Nephron (organoid): ENCODE data around the gene SYNPR.

Experiments used
- H3K27ac Mint-ChIP-seq, 3 experiments: 2 replicates each; pipeline ENCODE4 v1.8.0; 2020; ENCODE audit warnings: mixed read lengths in 3 of 3, mild to moderate bottlenecking in 2 of 3, moderate library complexity in 1 of 3
- H3K27me3 Mint-ChIP-seq: 2 replicates; pipeline ENCODE4 v1.8.0; 2021; ENCODE audit warnings: low read depth, mild to moderate bottlenecking, moderate library complexity, mixed read lengths
- H3K36me3 Mint-ChIP-seq: 2 replicates; pipeline ENCODE4 v1.8.0; 2020; ENCODE audit warnings: low read depth, mixed read lengths
- H3K4me1 Mint-ChIP-seq: 2 replicates; pipeline ENCODE4 v1.8.0; 2020; ENCODE audit warnings: mixed read lengths
- H3K4me3 Mint-ChIP-seq, 3 experiments: 2 replicates each; pipeline ENCODE4 v1.8.0; 2020; ENCODE audit warnings: mild to moderate bottlenecking in 3 of 3, mixed read lengths in 3 of 3, moderate library complexity in 2 of 3
- H3K9me3 Mint-ChIP-seq: 2 replicates; pipeline ENCODE4 v1.8.0; 2020; ENCODE audit warnings: mixed read lengths
- TF ChIP-seq, protein P1 (sequence below), 3 experiments: fragments of 200-600 bp; sonication (generic); IDR thresholded peaks; one replicate each; pipeline ENCODE4 v1.5.0; 2021; ENCODE audit warnings: antibody characterized with exemption in 3 of 3; ENCODE audit not compliant: unreplicated experiment in 3 of 3

The SYNPR gene

DNA sequence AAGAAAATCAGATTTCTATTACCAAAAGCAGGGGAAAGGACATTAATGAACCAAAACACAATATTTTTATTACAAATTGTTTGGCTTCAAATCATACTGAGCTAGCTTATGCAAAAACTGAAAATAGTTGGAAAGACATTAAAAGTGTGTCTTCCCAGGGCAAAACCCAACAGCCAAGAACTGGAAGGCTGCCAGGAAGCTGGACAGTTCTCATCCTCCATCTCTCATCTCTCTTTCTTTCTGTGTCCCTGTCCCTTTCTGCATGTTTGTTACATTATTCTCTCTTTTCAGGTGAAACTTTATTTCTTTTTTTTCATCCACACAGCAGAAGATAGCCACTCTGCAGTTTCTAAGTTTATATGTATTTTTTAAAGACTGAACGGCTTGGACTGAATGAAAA lies 333.3 kb downstream of the SYNPR start:
- peaks cover 3% of the 10 kb centered on the region for H3K27me3 Mint-ChIP-seq
- H3K9me3 Mint-ChIP-seq = no peaks in the 10 kb centered on the region
- no peaks in the 10 kb centered on the region for H3K4me1 Mint-ChIP-seq
- TF ChIP-seq, protein P1, sequence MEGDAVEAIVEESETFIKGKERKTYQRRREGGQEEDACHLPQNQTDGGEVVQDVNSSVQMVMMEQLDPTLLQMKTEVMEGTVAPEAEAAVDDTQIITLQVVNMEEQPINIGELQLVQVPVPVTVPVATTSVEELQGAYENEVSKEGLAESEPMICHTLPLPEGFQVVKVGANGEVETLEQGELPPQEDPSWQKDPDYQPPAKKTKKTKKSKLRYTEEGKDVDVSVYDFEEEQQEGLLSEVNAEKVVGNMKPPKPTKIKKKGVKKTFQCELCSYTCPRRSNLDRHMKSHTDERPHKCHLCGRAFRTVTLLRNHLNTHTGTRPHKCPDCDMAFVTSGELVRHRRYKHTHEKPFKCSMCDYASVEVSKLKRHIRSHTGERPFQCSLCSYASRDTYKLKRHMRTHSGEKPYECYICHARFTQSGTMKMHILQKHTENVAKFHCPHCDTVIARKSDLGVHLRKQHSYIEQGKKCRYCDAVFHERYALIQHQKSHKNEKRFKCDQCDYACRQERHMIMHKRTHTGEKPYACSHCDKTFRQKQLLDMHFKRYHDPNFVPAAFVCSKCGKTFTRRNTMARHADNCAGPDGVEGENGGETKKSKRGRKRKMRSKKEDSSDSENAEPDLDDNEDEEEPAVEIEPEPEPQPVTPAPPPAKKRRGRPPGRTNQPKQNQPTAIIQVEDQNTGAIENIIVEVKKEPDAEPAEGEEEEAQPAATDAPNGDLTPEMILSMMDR (IDR thresholded peaks at IDR 0.05; ENCODE audit: unreplicated experiment in 3 of 3) = no peak
- H3K4me3 Mint-ChIP-seq = no peak overlapping the region
- H3K36me3 Mint-ChIP-seq = no peaks in the 10 kb centered on the region
- no peak overlapping the region for H3K27ac Mint-ChIP-seq

DNA sequence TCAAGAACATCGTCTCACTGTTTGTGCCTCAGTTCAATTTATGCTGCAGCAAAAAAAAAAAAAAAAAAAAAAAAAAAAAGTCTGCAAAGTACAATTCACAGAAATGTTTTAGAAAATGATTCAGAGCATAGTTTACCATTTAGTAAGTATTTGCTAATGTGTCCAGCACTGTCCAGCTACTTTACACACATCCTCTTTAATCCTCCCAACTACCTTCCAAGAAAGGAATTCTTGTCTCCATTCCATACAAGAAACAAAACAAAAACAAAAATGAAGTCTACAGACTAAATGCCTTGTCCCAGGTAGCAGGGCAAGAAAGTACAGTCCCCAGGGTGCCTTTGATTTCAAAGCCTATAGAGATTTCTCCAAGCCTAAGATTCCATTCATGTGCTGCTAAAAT lies 335.5 kb downstream of the SYNPR start:
- Mint-ChIP-seq H3K27ac (no peak overlapping the region), H3K27me3 (peaks cover 10% of the 10 kb centered on the region), H3K4me3 (no peak overlapping the region), H3K4me1 (no peaks in the 10 kb centered on the region), H3K36me3 (no peaks in the 10 kb centered on the region), H3K9me3 (no peaks in the 10 kb centered on the region)
- TF ChIP-seq, protein P1 (IDR thresholded peaks at IDR 0.05; ENCODE audit: unreplicated experiment in 3 of 3) = no peak

DNA sequence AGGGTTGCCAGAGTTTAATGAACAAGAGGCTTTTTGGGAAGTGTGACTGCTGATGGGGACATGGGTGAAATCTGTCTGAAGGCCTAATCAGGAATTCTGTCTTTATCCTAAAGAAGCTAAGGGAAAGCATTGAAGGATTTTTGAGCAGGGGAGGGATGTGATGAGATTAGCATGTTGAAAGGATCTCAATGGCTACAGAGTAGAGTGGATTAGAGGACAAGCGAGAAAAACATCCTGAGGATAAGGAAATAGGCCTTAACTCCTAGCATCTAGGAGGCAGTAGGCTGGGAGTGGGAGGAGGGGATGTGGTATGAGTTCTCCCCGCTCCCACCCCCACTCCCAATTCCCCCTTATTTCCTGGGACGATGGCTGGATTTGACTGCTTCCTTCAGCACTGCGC lies 339.3 kb downstream of the SYNPR start:
- no peaks in the 10 kb centered on the region for H3K4me1 Mint-ChIP-seq
- H3K9me3 Mint-ChIP-seq = no peaks in the 10 kb centered on the region
- TF ChIP-seq, protein P1 (IDR thresholded peaks at IDR 0.05; ENCODE audit: unreplicated experiment in 3 of 3) = no peak
- H3K4me3 Mint-ChIP-seq = no peak overlapping the region
- H3K27ac Mint-ChIP-seq = no peak overlapping the region
- peaks cover 22% of the 10 kb centered on the region for H3K27me3 Mint-ChIP-seq
- no peaks in the 10 kb centered on the region for H3K36me3 Mint-ChIP-seq

DNA sequence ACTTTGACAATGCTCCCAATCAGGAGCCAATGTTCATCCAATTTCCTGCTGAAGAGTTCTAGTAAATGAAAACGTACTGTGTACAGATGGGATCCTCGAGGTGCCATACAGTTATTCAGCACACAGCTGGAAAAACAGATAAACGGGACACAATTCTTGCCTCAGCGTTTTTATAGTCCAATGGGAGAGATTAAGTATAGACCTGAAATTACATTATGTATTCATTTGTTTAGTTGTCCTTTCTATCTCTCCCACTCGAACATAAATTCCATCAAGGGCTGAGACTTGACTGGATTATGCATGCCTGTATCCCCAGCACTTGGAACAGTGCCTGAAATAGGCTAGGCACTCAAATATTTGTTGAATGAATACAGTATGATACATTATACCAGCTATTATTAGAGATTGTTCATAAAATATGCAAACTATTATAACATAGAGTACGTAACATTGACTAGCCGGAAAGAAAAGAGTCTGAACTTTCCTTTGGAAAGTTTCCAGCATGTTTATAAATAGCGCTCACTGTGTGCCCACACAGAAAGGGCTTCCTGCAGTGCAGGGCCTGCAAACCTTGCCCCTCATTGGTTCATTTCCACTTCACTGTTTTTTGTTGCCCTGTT lies 346.9 kb downstream of the SYNPR start:
- TF ChIP-seq, protein P1 (IDR thresholded peaks at IDR 0.05; ENCODE audit: unreplicated experiment in 3 of 3) = no peak
- Mint-ChIP-seq H3K4me3 (no peak overlapping the region), H3K9me3 (no peaks in the 10 kb centered on the region), H3K27ac (no peak overlapping the region), H3K27me3 (peaks cover 16% of the 10 kb centered on the region), H3K36me3 (no peaks in the 10 kb centered on the region), H3K4me1 (peaks cover 15% of the 10 kb centered on the region)

DNA sequence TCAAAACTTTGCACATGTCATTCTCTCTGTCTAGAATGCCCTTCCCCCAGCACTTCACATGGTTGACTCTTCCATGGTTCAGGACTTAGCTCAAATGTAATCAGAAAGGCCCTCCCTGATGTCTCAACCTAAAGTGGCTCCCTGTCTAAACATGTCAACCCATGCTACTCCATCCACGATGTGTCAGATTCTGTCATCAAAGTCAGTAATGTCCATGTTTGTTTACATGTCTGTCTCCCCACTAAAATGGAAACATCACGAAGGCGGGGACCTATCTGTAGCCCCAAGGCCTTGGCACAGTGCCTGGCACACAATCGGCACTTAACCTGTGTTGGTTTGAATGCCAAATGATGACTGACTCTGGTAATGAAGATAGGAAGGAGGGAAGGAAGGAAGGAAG lies 353.6 kb downstream of the SYNPR start:
- no peak overlapping the region for H3K4me3 Mint-ChIP-seq
- H3K36me3 Mint-ChIP-seq = no peaks in the 10 kb centered on the region
- peaks cover 6% of the 10 kb centered on the region for H3K9me3 Mint-ChIP-seq
- no peak overlapping the region for H3K27ac Mint-ChIP-seq
- TF ChIP-seq, protein P1 (IDR thresholded peaks at IDR 0.05; ENCODE audit: unreplicated experiment in 3 of 3) = no peak
- H3K4me1 Mint-ChIP-seq = no peaks in the 10 kb centered on the region
- H3K27me3 Mint-ChIP-seq = peaks cover 9% of the 10 kb centered on the region

DNA sequence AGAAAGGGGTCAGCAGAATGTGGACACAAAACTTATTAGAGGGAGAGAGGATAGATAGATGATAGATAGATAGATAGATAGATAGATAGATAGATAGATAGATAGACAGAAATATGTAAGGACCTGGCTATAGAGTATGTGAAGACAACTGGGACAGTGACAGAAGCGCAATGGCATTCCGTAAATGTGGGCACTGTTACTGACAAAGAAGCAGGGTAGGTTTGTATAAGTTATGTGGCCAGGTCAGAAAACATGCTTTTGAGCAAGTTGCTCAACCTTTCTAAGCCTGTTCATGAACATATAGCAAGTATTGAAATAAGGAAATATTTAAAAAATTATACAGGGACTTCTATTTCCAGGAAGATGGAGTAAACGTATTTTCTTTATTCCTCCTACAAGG lies 357.1 kb downstream of the SYNPR start:
- TF ChIP-seq, protein P1 (IDR thresholded peaks at IDR 0.05; ENCODE audit: unreplicated experiment in 3 of 3) = no peak
- no peaks in the 10 kb centered on the region for H3K36me3 Mint-ChIP-seq
- no peak overlapping the region for H3K27ac Mint-ChIP-seq
- H3K4me3 Mint-ChIP-seq = no peak overlapping the region
- peaks cover 14% of the 10 kb centered on the region for H3K27me3 Mint-ChIP-seq
- H3K4me1 Mint-ChIP-seq = no peaks in the 10 kb centered on the region
- peaks cover 10% of the 10 kb centered on the region for H3K9me3 Mint-ChIP-seq
